GM21723 (cell line): ENCODE results near the gene RSPH9.
A peak's percentile ranks its signal among the peaks of the same experiment; 100 is the strongest.
"Not testable (repeated sequence)": the region's sequence is repeated elsewhere in the genome, so short reads cannot be mapped to it uniquely, and the experiment has no call there.

Experiments used
- ATAC-seq: cut with Tn5 transposase; IDR thresholded peaks from one replicate; pipeline ENCODE4 v1.9.1; 2021; ENCODE audit warnings: mild to moderate bottlenecking, moderate library complexity; ENCODE audit not compliant: unreplicated experiment

Gene RSPH9

DNA sequence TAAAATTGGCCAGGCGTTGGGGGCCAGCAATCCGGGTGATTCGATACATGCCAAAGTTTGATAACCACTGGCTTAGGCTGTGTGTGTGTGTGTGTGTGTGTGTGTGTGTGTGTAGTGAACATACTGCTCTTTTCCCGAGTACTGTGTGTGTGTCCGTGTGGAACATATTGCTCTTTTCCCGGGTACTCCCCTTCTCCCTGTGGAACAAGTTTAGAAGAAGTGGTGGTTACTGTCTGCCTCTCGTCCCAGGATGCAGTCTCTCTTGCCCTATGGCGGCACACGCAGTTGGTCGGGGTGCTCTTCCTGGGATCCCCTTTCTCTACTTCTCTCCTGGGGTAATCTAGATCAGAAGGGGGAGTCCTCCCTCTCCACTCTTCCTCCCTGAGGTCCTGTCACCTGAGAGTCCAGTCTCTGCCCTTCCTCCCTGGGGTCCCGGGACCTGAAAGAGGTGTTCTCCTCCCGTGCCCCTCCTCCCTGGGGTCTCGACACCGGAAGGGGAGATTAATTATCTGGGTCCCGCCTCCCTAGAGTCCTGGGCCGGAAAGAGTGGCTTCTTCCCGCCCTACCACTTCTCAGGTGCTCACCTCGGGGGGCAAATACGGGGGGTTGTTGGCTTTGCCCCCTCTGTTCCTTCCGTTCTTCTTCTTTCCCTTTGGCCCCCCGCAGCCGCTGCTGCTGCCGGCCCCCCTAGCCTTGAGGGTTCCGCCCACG, 16.3 kb upstream of the RSPH9 start:
- peak; percentile 29 for ATAC-seq

DNA sequence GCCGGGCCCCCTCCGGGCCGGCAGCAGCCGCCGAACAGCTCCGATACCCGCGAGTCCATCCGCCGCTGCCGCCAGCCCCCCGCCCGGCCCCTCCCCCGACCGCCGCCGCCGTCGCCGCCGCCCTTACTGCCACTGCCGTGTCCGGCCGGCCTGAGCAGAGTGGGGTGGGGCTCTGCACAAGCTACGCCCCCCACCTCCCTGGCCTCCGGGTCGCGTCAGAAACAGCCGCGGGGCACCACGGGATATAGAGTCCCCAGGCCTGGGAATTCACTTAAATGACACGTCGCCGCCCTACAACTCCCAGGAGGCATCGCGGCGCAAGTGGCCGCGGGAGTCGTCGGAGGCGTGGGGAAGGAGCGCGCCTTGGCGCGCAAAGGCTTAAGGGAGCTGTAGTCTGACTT, 15.7 kb upstream of the RSPH9 start, which contains the start of gene GTPBP2:
GTPBP2 (minus strand) TSS at position 161 of the 401 bp plus-strand sequence; CDS start at position 59, 102 bp downstream.
- peak; percentile 83 for ATAC-seq

DNA sequence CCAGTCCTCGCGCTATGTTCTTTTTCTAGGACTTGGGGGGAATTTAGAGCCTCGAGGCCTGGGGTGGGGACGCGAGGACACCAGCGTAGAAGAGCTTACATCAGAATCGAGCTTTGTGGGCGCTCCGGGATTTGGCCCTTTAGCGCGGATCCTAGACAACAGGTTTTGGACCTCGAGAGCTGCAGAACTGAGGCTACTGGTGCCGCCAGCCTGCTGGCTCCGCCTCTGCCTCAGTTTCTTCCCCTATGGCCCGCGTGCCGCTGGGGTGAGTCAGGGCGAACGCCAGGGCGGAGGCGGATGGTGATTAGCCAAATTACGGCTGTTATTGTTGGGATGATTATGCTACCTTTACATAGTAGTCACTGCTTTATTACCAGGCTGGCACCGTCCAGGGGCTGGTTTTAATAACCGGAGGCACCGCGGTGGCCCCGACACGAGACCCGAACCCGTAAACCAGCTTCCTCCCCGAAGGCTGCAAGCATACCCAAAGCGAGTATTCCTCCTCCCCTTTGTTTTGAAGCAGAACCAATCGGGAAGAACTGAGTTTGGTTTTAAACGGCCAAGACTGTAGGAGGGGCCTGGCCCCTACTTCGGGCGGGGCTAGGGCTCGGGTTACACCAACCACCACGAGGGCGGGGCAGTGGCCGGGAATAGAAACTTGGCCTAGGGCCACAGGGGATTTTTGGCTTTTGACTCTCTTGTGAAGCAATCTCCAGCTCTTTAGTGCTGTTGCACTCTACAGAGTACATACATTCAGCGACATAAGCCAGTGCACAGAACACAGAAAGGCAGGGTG, 15.1 kb upstream of the RSPH9 start:
- ATAC-seq = peak; percentile 66

DNA sequence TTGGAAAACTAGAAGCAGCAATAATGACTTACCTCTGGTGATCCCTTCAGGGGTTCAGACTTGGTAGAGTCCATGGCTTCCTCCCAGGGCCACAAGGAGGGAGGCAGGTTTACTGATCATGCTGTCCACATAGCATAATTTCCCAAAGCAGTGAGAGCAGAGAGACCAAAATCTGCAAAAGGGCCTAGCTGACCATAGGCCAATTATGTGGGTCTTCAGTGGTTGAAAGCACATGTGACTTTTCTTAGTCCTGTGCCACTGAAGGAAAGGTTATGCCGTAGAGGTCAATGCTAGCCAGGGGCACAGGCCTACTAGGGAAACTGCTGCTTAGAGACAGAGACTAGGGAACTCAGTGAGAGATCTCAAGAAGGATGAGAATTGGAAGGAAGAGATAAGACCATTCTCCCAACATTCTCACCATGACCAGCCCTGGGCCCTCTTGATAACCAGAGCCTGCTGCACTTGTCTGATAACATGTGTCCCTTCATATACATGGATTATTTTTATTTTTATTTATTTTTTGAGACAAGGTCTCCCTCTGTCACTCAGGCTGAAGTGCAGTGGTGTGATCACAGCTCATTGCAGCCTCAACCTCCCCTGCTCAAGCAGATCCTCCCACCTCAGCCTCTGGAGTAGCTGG, 13.7 kb upstream of the RSPH9 start:
- ATAC-seq = no peak

DNA sequence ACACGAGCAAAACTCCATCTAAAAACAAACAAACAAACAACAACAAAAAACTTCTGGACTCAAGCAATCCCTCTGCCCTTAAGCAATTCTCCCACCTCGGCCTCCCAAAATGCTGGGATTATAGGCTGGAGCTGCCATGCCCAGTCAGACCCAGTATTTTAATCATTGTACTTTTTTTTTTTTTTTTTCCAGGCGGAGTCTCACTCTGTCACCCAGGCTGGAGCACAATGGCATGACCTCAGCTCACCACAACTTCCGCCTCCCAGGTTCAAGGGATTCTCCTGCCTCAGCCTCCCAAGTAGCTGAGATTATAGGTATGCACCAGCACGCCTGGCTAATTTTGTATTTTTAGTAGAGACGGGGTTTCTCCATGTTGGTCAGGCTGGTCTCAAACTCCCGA, 11.8 kb upstream of the RSPH9 start:
- ATAC-seq = not testable (repeated sequence)

DNA sequence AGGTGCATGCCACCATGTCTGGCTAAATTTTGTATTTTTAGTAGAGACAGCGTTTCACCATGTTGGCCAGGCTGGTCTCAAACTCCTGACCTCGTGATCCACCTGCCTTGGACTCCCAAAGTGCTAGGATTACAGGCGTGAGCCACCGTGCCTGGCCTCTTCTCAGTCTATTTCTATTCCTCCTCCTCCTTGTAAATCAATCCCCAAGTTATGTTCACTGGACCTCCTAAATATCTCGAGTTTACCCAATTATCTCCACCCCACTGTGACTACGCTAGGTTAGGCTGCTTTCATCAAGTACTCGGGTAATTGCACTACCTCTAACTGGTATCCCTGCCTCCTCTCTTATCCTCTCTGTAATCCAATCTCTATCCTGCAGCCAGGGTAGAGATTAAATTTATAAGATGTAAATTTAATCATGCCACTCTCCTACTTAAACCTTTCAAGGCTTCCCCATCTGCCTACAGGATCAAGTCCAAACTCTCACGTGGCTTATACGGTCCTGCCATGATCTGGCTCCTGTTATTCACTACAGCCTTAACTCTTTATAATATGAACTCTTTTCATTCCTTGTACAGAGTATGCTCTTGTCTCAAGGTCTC, 10.0 kb upstream of the RSPH9 start:
- no peak for ATAC-seq

DNA sequence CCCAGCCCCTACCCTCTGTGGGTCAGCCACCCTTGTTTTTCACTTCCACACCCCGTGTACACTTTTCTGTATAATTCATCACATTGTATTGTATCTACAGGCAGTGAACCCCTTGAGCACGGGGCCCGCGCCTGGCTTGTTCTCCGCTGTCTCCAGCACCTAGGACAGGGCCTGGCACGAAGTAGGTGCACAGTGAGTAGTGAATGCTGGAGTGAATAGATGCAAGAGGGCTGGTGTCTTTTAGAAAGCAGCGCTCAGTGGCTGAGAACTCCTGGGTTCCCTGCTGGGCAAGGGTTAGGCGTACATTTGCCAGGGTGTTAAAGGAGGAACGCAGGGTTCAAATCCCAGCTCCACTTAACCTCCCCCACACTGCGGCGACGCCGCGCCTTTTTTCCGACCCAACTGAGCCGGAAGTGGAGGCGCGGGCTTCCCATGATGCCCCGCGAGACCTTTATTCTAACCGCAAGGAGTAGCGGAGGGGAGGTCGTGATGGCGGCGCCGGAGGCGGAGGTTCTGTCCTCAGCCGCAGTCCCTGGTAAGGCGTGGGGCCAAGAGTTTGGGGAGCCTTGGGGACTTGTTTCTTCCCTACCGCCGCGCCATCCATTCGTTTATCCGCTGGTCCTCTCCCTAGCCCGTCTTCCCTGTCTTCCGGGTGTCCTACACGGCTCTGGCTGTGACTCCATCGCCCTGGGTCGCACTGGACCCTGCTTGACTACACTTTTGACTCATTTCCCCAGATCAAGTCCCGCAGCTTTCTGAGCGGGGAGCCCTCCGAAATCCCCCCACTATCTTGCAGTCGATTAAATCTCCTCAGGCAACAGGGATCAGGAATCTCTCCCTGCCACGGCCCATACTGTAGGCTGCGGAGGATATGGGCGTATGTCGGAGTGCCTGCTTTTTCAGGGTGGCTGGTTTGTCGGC, 9.2 kb upstream of the RSPH9 start, which contains the start of gene MAD2L1BP:
MAD2L1BP (plus strand) TSS at position 454 of the 921 bp plus-strand sequence; CDS start at position 490, 36 bp downstream.
- peak; percentile 73 for ATAC-seq

DNA sequence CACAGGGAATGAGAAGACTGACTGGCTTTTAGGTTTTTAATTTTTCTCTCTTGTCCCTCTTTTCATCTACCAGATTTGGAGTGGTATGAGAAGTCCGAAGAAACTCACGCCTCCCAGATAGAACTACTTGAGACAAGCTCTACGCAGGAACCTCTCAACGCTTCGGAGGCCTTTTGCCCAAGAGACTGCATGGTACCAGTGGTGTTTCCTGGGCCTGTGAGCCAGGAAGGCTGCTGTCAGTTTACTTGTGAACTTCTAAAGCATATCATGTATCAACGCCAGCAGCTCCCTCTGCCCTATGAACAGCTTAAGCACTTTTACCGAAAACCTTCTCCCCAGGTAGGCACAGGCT, 8.6 kb upstream of the RSPH9 start:
- no peak for ATAC-seq

DNA sequence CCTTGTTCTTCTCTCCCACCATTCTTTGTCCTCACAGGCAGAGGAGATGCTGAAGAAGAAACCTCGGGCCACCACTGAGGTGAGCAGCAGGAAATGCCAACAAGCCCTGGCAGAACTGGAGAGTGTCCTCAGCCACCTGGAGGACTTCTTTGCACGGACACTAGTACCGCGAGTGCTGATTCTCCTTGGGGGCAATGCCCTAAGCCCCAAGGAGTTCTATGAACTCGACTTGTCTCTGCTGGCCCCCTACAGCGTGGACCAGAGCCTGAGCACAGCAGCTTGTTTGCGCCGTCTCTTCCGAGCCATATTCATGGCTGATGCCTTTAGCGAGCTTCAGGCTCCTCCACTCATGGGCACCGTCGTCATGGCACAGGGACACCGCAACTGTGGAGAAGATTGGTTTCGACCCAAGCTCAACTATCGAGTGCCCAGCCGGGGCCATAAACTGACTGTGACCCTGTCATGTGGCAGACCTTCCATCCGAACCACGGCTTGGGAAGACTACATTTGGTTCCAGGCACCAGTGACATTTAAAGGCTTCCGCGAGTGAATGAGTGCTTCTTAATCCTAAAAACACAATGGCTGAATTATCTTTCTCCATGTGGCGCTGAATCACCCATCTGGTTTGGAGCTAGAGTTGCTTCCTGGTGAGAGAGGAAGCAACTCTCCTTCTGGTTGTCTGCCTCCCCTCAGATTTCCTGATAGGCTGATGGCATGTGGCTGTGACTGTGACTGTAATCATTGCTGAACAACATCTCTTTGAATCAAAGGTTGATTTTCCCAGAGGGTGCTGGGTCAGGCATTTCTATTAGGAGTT, 4.6 kb upstream of the RSPH9 start:
- ATAC-seq = no peak

DNA sequence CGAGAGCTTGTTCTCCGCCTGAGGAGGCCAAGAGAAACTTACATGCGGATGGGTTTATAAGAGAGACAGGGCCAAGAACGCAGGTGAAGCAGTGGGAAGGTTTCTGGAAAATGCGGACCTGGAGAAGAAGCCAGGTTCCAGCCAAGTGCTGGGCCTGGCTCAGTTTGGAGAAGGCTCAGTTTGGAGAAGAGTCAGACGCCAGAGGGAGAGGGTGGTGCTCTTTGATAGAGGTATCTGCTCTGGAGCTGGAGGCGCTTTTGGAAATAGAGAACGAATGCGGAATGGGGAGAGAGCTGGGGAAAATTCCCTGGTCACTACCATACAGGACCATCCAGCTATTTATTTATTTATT, 753 bp downstream of the RSPH9 start:
- peak; percentile 11 for ATAC-seq

DNA sequence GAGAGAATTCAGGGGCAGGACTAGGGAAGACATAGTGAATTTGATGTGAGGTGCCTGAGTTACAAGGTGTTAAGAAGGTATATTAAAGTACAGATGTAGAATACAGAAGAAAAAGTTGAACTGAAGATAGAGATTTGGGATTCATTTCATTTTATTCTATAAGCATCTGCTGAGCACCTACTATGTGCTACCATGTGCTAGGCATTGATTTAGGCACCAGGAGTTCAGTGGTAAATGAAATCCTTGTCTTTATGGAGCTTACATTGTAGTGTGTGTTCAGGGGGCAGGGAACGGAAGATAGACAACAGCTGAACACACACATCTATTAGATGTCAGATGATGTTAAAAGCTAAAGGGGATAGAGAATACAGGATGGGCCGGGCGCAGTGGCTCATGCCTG, 2.8 kb downstream of the RSPH9 start:
- no peak for ATAC-seq

DNA sequence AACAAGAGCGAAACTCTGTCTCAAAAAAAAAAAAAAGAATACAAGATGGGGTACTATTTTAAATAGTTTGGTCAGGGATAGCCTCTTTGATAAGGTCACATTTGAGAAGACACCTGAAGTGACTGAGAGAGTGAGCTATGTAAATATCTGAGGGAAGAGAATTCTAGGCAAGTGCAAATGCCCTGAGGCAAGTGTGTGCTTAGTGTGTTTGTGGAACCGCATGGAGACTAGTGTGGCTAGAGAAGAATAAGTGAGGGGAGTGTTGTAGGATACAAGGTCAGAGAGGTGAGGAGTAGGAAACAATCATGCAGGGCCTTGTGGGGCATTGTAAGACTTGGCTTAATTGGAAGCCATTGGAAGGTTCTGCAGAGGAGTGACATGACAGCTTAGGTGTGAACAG, 3.4 kb downstream of the RSPH9 start:
- no peak for ATAC-seq

DNA sequence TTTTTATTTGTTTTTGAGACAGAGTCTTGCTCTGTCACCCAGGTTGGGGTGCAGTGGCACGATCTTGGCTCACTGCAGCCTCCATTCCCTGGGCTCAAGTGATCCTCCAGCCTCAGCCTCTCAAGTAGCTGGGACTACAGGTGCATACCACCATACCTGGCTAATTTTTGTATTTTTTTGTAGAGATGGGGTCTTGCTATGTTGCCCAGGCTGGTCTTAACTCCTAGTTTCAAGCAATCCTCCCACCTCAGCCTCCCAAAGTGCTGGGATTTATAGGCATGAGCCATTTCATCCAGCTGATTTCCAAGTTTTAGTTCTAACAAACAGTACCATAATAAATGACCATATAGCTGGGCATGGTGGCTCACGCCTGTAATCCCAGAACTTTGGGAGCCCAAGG, 8.0 kb downstream of the RSPH9 start:
- not testable (repeated sequence) for ATAC-seq

DNA sequence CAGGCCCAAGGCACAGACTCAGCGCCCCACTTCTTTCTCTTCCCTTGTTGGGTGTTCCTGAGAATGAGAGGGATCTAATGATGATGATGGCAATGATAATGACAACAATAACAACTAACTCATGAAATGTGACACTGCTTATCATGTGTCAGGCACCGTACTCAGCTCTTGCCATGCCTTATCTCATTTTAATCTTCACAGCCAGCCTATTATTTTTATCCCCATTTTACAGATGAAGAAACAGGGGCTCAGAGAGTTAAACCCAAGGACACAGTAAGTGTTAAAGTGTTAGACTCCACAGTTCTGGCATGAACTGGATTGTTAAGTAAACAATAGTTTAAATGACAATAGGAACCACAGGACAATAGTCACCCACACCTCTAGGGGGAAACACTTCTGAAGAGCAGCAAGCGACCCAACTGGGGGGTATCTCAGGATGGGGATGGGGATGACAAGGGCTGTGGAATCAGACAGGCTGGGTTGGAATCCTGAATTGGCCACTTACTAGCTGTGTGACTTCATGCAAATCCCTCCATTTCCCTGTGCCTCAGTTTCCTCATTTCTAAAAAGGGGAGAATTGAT, 12.5 kb downstream of the RSPH9 start:
- no peak for ATAC-seq

DNA sequence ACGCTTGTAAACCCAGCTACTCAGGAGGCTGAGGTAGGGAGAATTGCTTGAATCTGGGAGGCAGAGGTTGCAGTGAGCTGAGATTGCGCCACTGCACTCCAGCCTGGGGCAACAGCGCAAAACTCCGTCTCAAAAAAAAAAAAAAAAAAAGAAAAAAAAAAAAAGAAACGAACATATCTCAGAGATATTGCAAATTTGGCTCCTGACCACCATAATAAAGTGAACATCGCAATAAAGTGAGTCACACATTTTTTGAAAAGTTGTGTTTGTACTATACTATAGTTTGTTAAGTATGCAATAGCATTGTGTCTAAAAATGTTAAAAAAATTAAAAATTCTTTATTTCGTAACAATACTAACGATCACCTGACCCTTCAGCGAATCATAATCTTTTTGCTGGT, 13.3 kb downstream of the RSPH9 start:
- ATAC-seq = no peak

DNA sequence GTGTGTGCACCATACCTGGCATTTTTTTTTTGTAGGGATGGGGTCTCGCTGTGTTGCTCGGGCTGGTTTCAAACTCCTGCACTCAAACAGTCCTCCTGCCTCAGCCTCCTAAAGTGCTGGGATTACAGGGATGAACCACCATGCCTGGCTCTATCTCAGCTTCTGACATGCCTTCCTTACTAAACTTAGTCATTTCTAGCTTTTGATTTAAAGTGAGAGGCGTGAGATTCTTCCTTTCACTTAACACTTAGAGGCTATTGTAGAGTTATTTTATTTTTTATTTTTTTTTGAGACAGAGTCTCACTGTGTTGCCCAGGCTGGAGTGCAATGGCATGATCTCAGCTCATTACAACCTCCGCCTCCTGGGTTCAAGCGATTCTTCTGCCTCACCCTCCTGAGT, 18.1 kb downstream of the RSPH9 start:
- ATAC-seq = not testable (repeated sequence)

DNA sequence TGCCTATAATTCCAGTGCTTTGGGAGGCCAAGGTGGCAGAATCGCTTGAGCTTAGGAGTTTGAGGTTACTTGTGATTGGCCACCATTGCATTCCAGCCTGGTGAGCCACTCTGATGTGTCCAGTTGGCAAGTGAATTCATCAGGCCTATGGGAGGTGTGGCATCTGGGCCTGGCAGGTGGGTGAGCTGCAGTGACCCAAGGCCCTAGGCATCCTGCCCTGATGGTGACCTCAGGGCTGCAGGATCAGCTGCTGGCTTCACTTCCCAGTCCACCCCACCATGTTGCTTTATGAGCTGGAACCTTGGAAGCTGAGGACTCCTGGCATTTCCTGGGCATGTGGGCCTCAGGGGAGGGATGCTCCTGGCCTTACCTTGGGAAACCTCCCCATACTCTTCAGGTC, 20.5 kb downstream of the RSPH9 start:
- ATAC-seq = no peak

DNA sequence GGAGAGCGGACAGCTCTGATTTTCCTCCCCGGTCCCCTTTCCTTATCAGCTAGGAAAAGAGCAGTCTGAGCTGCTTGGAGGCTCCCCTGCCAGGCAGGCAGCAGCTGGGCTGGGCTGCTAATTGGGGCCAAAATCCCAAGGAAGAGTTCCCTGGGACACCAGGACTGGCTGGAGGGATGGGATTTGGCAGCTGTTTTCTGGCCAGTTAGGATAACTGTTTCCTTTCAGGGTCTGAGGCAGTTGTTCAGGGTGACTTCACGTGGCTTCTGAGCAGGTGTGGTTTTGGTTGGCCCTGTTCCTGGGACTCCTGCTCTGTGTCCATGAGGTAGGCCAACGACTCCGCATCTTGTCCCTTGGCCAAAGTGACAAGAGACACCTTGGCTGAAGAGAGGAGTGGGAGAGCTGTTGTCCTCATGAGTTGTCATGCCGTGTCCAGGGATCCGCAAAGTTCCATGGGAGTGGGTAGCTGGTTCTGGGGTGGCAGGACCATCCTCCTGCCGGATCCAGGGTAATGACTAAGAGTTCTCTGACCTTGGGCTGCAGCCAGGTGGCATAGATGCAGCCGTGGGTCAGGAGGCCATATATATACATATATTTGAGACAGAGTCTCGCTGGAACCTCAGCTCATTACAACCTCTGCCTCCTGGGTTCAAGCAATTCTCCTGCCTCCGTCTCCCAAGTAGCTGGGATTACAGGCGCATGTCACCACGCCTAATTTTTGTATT, 21.5 kb downstream of the RSPH9 start:
- ATAC-seq = no peak
